GM18909 (cell line): Measurements from ENCODE around the gene NDUFA6.
"Not testable (repeated sequence)": the region's sequence is repeated elsewhere in the genome, so short reads cannot be mapped to it uniquely, and the experiment has no call there.

Experiments
- ATAC-seq: cut with Tn5 transposase; IDR thresholded peaks from one replicate; pipeline ENCODE4 v1.9.1; 2021; ENCODE audit warnings: mild to moderate bottlenecking; ENCODE audit not compliant: unreplicated experiment, poor library complexity

The NDUFA6 gene

DNA sequence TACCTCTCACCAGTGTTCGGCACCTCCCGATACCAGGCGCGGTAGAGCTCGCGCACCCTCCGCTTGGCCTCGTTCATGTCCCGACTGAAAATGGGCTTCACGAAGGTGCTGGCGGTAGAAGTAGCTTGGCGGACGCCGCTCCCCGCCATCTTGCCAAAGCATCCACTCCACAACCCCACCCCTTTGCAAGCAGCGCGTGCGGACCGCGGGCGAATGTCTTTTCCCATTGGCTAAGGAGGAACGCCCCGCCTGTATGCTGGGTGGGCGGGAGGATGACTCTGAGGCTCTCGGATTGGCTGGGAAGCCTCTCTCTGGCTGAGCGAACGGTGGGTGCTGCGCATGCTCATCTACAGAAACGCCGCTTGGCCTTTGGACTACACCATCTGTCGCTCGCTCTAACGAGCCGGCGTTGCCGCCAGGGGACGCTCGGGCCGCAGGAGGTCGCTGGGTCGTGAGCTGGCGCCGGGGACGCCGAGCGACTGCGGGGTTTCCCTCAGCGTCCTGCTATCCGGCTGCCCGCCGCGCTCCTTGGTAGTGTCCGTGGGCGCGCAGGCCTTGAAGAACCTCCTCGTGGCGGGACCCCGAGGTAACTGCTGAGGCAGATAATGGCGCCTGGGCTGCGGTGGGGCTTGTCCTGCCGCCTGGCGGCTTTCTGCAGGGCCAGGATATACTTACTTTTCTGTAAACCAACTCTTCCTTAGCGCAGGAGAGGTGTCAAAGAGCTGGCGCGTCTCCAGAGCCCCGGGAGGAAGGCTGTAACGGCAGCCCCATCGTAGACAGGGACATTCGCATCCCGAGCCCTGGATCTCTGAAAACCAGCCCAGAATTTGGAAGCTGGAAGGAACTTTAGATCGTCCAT is at the start of gene NDUFA6:
Gene NDUFA6, minus strand, starts transcription at position 177 of the 859 bp plus-strand sequence. Its CDS starts 28 bp downstream, at position 149.
- peak; percentile 95 for ATAC-seq

DNA sequence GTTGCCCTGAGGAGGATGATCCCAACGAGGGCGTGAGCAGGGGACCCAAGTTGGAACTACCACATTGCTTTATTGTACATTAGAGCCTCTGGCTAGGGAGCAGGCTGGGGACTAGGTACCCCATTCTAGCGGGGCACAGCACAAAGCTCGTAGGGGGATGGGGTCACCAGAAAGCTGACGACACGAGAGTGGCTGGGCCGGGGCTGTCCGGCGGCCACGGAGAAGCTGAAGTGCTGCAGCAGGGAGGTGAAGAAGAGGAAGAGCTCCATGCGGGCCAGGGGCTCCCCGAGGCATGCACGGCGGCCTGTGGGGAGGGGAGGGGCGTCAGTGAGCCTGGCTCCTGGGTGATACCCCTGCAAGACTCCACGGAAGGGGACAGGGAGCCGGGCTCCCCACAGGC is 49.6 kb upstream of the NDUFA6 start:
- not testable (repeated sequence) for ATAC-seq

DNA sequence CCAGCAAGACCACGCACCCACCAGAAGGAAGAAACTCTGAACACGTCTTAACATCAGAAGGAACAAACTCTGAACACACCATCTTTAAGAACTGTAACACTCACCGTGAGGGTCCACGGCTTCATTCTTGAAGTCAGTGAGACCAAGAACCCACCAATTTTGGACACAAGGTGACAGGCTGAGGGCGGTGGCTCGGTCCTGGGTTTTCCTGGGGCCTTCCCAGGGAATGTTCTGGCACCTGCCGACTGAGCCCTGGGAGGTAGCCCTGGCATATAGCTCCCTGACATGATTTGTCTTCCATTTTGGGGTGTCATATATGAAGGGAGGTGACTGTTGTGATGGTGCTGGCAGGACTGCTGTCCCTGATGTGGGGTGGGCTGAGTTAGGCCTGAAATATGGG is 48.9 kb upstream of the NDUFA6 start:
- ATAC-seq: not testable (repeated sequence)

DNA sequence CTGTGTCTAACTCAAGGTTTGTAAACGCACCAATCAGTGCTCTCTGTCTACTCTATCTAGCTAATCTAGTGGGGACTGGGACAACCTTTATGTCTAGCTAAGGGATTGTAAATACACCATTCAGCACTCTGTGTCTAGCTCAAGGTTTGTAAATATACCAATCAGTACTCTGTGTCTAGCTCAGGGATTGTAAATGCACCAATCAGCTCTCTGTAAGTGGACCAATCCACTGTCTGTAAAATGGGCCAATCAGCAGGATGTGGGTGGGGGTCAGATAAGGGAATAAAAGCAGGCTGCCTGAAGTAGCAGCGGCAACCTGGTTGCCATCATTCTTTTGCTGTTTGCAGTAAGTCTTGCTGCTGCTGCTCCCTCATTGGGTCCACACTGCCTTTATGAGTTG is 48.4 kb upstream of the NDUFA6 start:
- no peak for ATAC-seq

DNA sequence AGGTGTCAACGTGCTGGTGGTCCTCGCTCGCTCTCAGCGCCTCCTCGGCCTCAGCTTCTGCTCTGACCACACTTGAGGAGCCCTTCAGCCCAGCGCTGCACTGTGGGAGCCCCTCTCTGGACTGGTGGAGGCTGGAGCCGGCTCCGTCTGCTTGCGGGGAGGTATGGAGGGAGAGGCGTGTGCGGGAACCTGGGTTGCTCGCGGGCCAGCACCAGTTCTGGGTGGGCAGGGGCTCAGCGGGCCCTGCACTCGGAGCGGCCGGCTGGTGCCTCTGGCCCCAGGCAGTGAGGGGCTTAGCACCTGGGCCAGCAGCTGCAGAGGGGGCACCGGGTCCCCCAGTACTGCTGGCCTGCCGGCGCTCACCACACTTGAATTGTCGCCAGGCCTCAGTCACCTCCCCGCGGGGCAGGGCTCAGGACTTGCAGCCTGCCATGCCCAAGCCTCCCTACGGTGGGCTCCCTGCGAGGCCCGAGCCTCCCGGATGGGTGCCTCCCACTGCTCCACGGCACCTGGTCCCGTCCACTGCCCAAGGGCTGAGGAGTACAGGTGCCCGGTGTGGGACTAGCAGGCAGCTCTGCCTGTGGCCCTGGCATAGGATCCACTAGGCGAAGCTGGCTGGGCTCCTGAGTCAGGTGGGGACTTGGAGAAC is 47.7 kb upstream of the NDUFA6 start:
- ATAC-seq: no peak

DNA sequence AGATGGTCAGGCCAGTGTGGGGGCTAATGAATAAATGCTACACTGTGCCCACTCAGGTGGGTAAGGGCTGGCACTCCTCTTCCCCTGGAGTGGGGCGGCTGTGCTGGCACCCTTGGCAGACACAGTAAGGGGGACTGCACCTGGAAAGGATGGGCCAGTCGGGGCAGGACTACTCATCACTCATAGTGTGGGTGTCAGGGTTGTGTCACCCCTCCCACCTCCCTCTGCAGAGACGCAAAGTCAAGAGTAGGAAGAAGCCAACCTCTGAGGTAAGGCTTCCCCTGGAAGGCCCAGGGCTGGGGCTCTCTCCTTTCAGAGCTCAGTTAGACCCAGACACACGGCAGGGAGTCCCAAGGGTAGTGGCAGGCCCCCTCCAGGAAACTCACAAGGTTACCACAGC is 45.1 kb upstream of the NDUFA6 start:
- not testable (repeated sequence) for ATAC-seq

DNA sequence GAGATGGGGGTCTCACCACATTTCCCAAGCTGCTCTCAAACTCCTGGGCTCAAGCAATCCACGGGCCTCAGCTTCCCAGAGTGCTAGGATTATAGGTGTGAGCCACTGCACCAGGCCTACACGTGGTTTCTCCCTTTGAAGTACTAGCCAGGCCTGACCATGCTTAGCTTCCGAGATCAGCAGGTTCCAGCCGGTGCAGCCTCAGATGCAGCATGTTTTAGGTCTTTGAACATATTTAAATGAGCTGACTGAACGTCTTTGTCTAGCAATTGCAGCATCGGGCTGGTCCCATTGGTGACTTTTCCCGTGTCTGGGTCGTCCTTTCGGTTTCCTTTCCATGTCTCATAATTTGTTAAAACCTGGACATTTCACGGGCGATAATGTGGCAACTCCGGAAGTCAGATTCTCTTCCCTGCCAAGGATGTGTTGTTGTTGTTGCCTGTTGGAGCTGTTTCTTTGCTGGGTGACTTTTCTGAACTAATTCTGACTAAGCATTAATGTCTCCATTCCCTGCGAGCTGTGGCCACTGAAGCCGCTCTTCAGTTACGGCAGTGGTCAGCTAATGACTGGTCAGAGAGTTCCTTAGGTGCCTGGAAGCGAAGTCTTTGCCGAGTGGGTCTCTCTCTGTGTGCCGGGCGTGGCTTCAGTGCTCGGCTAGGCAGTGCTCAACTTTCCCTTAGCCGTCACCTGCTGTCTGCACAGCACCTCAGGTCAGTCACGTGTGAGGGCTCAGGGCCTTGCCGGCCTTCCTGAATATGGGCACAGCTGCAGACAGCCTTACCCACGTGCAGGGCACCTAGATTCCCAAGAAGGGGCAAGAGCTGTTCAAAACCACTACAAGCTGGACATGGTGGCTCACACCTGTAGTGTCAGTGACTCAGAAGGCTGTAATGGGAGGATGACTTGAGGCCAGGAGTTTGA is 43.8 kb upstream of the NDUFA6 start:
- no peak for ATAC-seq

DNA sequence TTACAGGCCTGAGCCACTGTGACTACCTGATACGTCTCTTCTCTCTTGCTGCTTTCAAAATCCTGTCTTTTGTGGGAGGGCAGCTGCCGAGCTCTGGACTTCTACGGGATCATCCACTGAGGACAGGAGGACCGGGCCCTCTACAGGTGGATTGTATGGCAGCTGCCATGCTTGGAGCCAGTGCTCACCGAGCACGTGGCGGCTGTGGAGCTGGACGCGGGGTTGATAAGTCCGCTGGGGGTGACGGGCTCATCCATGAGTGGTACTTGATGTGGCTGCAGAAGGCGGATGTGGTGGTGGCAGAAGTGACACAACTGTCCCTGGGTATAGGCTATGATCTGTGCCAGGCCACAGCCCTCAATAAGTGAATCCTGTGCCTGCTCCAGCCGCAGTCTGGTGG is 41.9 kb upstream of the NDUFA6 start:
- ATAC-seq: no peak

DNA sequence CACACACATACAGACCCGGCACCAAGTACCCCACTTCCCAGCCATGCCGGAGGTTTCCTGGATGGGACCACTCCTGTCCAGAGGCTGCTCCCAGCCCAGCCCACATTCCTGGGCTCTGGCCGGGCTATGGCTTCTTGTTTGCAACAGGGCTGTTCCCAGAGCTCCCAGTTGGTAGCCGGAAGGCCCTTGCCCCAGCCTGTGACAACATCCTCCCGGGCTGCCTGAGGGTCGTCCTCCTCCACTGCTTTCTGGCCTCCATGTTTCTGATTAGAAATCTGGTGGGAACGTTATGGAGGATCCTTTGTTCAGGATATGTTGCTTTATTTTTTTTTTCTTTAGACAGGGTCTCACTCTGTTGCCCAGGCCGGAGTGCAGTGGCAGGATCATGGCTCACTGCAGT is 41.0 kb upstream of the NDUFA6 start:
- no peak for ATAC-seq

DNA sequence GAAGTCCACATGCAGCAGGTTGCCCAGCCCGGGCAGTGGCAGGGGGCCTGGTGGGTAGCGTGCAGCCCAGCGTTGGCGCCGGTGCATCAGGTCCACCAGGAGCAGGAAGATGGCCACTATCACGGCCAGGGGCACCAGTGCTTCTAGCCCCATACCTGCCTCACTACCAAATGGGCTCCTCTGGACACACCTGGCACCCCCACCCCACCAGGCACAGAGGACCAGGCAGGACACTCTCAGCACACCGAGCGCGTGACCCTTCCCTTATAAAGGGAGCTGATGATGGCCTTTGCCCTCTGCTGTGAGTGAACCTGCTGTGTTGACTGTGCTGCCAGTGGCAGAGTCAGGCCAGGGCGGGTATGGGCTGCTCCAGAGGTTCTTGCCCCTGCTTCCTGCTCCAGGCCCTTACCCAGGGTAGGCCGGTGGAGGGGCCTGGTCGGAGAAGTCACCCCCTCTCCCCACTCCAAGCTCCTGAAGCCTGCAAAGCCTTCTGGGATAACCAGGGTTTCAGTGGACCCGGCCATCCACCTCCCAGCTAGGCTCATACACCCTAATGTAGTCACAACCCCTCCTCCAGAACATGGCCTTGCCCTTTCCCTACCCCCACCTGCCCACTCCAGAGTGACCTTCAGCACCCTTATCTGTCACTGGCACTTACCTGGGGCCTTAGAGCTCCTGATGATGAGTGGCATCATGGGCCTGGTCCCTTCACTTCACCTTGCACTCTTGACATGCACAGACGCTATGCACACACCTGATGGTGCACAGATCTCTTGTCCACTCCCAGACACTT is 40.3 kb upstream of the NDUFA6 start, which contains the start of gene CYP2D6:
Gene CYP2D6, minus strand, starts transcription at position 172 of the 793 bp plus-strand sequence. Its CDS starts 19 bp downstream, at position 153.
- ATAC-seq: not testable (repeated sequence)

DNA sequence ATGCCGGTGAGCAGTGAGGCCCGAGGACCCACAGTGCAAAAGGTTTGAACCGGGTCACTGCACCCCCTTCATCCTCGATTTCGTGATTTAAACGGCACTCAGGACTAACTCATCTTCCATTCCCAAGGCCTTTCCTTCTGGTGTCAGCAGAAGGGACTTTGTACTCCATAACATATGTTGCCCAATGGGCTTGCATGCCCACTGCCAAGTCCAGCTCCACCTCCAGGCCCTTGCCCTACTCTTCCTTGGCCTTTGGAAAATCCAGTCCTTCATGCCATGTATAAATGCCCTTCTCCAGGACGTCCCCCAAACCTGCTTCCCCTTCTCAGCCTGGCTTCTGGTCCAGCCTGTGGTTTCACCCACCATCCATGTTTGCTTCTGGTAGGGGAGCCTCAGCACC is 39.6 kb upstream of the NDUFA6 start:
- ATAC-seq: not testable (repeated sequence)

DNA sequence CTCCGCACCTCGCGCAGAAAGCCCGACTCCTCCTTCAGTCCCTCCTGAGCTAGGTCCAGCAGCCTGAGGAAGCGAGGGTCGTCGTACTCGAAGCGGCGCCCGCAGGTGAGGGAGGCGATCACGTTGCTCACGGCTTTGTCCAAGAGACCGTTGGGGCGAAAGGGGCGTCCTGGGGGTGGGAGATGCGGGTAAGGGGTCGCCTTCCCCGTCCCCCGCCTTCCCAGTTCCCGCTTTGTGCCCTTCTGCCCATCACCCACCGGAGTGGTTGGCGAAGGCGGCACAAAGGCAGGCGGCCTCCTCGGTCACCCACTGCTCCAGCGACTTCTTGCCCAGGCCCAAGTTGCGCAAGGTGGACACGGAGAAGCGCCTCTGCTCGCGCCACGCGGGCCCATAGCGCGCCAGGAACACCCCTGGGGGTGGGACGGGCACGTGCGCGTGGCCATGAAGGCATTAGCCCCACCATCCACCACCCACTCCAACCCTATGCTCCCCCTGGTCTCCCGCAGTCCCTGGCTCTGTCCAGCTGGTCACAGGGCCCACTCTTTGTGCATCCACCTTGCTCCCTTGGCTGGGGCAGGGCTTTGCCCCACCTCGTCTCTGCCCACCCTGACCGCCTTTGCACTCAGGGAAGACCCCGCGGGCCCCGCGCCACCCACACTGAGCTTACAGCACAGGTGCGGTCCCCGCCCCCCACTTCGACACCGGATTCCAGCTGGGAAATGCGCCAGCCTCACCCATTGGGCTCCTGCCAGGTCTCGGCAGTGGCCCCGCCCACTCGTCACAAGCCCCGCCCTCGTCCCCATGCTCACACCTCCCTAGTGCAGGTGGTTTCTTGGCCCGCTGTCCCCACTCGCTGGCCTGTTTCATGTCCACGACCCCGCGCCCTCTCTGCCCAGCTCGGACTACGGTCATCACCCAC is 38.5 kb upstream of the NDUFA6 start:
- not testable (repeated sequence) for ATAC-seq

DNA sequence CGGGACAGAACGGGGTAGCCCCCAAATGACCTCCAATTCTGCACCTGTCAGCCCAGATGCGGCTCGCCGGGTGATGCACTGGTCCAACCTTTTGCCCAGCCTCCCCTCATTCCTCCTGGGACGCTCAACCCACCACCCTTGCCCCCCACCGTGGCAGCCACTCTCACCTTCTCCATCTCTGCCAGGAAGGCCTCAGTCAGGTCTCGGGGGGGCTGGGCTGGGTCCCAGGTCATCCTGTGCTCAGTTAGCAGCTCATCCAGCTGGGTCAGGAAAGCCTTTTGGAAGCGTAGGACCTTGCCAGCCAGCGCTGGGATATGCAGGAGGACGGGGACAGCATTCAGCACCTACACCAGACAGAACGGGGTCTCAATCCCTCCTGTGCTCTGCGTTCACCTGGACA is 37.4 kb upstream of the NDUFA6 start:
- ATAC-seq: not testable (repeated sequence)

DNA sequence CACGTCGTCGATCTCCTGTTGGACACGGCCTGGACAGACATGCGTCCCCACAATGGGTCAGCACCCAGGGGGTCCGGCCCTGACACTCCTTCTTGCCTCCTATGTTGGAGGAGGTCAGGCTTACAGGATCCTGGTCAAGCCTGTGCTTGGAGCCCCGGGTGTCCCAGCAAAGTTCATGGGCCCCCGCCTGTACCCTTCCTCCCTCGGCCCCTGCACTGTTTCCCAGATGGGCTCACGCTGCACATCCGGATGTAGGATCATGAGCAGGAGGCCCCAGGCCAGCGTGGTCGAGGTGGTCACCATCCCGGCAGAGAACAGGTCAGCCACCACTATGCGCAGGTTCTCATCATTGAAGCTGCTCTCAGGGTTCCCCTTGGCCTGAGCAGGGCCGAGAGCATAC is 37.0 kb upstream of the NDUFA6 start:
- ATAC-seq: no peak

DNA sequence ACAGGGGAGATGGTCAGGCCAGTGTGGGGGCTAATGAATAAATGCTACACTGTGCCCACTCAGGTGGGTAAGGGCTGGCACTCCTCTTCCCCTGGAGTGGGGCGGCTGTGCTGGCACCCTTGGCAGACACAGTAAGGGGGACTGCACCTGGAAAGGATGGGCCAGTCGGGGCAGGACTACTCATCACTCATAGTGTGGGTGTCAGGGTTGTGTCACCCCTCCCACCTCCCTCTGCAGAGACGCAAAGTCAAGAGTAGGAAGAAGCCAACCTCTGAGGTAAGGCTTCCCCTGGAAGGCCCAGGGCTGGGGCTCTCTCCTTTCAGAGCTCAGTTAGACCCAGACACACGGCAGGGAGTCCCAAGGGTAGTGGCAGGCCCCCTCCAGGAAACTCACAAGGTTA is 33.0 kb upstream of the NDUFA6 start:
- ATAC-seq: not testable (repeated sequence)

DNA sequence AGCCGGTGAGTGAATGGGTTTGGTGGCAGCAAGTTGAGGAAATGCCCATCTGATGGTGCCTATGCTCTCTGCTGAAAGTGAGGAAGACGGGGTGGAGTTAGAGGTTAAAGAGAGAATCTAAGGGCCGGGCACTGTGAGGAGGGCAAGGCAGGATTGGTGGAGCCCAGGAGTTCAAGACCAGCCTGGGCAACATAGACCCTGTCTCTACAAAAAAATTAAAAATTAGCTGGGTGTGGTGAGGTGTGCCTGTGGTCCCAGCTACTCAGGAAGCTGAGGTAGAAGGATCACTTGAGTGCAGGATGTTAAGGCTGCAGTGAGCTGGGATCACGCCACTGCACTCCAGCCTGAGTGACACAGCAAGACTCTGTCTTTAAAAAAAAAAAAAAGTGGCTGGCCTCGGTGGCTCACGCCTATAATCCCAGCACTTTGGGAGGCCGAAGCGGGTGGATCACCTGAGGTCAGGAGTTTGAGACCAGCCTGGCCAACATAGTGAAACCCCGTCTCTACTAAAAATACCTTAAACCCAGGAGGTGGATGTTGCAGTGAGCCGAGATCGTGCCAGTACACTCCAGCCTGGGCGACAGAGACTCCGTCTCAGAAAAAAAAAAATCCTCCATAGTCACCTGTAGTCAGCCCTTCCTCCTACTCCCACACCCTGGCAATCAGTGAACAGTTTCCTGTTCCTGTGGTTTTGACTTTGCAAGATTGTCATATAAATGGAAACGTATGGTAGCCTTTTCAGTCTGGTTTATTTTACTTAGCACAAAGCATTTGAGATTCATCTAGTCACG is 29.9 kb upstream of the NDUFA6 start:
- ATAC-seq: not testable (repeated sequence)

DNA sequence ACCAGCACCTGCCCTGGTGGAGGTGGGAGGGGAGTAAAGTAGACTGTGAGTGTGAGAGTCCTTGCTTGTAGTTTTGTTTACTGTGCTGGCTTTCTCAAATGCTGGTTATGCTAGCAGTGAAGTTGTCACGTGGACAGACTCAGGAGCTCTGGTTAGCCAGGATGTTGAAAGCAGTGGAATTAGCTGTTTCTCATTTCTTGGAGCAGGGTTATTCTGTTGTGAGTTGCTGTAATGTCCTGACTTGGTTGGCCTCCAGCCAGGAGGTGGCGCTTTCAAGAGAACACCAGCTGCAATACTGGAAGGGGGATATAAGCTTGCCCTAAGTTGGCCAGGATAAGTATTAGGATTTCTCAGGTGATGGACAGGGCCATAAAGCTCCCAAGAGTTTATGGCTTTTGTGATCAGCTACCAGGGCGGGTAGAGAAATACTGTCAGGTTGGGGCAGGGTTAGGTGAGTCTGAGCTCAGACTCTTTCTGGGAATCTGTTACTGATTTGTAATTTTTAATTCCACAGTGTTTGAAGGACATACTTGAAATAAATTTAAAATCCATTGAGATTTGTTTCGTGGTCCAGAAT is 26.4 kb upstream of the NDUFA6 start:
- ATAC-seq: no peak
